NK-92 (cell line): ENCODE data around the gene NELFB.

Experiments
- DNase-seq: peaks from one replicate; lab custom pipeline; 2025; ENCODE audit not compliant: unreplicated experiment; lab: John Stamatoyannopoulos, UW

The NELFB gene

GRCh38 chr9:137267933-137268355 is 12.8 kb downstream of the NELFB start:
- no peak for DNase-seq

GRCh38 chr9:137268538-137269201 is 13.5 kb downstream of the NELFB start:
- DNase-seq, result no peak

- no peak for DNase-seq
Observed at GRCh38 chr9:137269231-137269772, 14.2 kb downstream of the NELFB start.

GRCh38 chr9:137270929-137271695 is 16.0 kb downstream of the NELFB start:
- no peak for DNase-seq

- no peak for DNase-seq
Observed at GRCh38 chr9:137271696-137272076, 16.6 kb downstream of the NELFB start.

GRCh38 chr9:137272241-137273094 is 17.3 kb downstream of the NELFB start:
- DNase-seq, result no peak

- no peak for DNase-seq
Observed at GRCh38 chr9:137273095-137273490, 18.0 kb downstream of the NELFB start.

- no peak for DNase-seq
Observed at GRCh38 chr9:137273611-137274320, 18.6 kb downstream of the NELFB start.

- no peak for DNase-seq
Observed at GRCh38 chr9:137275203-137275587, 20.1 kb downstream of the NELFB start.

GRCh38 chr9:137275588-137276472 is 20.7 kb downstream of the NELFB start:
- no peak for DNase-seq

GRCh38 chr9:137276473-137277328 is 21.6 kb downstream of the NELFB start:
- no peak for DNase-seq

- no peak for DNase-seq
Observed at GRCh38 chr9:137277329-137278041, 22.4 kb downstream of the NELFB start, which contains the start of gene TOR4A. TSS of gene TOR4A (plus strand) at chr9:137277726. CDS start at chr9:137278690, 964 bp downstream.

- DNase-seq, result no peak
Observed at GRCh38 chr9:137278061-137278701, 23.1 kb downstream of the NELFB start.

GRCh38 chr9:137278721-137279711 is 23.9 kb downstream of the NELFB start:
- no peak for DNase-seq

- no peak for DNase-seq
Observed at GRCh38 chr9:137279741-137280473, 24.8 kb downstream of the NELFB start.
